GM12873 (cell line): Measurements from ENCODE around the gene DNAJC11.

Source experiments
- CTCF ChIP-seq: IDR thresholded peaks from 2 replicates; pipeline ENCODE4 v1.5.1; 2012; ENCODE audit warnings: low read depth, mild to moderate bottlenecking, moderate library complexity, low read length, control low read depth; ENCODE audit not compliant: insufficient read depth; ENCODE audit errors: missing control alignments

DNAJC11 gene

GRCh38 chr1:6692956-6693355 is 8.7 kb downstream of the DNAJC11 start:
- TF ChIP-seq CTCF: no peak

- no peak for TF ChIP-seq CTCF
Measured at GRCh38 chr1:6691507-6691906, 10.1 kb downstream of the DNAJC11 start.

- no peak for TF ChIP-seq CTCF
Measured at GRCh38 chr1:6690186-6690585, 11.4 kb downstream of the DNAJC11 start.

GRCh38 chr1:6688757-6689156 is 12.9 kb downstream of the DNAJC11 start:
- no peak for TF ChIP-seq CTCF

GRCh38 chr1:6688001-6688400 is 13.6 kb downstream of the DNAJC11 start:
- no peak for TF ChIP-seq CTCF

- TF ChIP-seq CTCF: no peak
Measured at GRCh38 chr1:6686294-6686693, 15.3 kb downstream of the DNAJC11 start.

- no peak for TF ChIP-seq CTCF
Measured at GRCh38 chr1:6685381-6685780, 16.2 kb downstream of the DNAJC11 start.
